ENCODE measurements around the gene ITGB3.

Gene ITGB3

GRCh38 chr17:47304186-47304585 lies 50.6 kb downstream of the ITGB3 start:
- no peak for TF ChIP-seq USF1 (IDR thresholded peaks at IDR 0.05)
- TF ChIP-seq EGR1 (IDR thresholded peaks at IDR 0.05) = no peak
- no peak for TF ChIP-seq CEBPB (IDR thresholded peaks at IDR 0.05)
- no peak for TF ChIP-seq REST (IDR thresholded peaks at IDR 0.05; ENCODE audit: low read depth)
- no peak for TF ChIP-seq CREB1 (IDR thresholded peaks at IDR 0.05; ENCODE audit: low read depth)
- TF ChIP-seq TAF1 (IDR thresholded peaks at IDR 0.05; ENCODE audit: low read depth) = no peak
- TF ChIP-seq ZBTB7A (IDR thresholded peaks at IDR 0.05; ENCODE audit: low read depth) = no peak
- TF ChIP-seq YY1 (IDR thresholded peaks at IDR 0.05; ENCODE audit: low read depth) = no peak
- TF ChIP-seq RAD21 (IDR thresholded peaks at IDR 0.05; ENCODE audit: low read depth) = no peak
- TF ChIP-seq TCF12 (IDR thresholded peaks at IDR 0.05; ENCODE audit: low read depth) = no peak
- no peak for TF ChIP-seq EP300 (IDR thresholded peaks at IDR 0.05; ENCODE audit: borderline replicate concordance)
- no peak for TF ChIP-seq TEAD4 (IDR thresholded peaks at IDR 0.05)

- TF ChIP-seq EP300 (IDR thresholded peaks at IDR 0.05; ENCODE audit: borderline replicate concordance) (peak; percentile 96), CREB1 (IDR thresholded peaks at IDR 0.05; ENCODE audit: low read depth) (0 out of 2 replicates have a peak, but pooled peaks have one; percentile 16), RAD21 (IDR thresholded peaks at IDR 0.05; ENCODE audit: low read depth) (peak; percentile 39), CEBPB (IDR thresholded peaks at IDR 0.05) (no peak; the same call in 1 of the 2 replicates), NFIC (IDR thresholded peaks at IDR 0.05) (peak; percentile 98), TCF12 (IDR thresholded peaks at IDR 0.05; ENCODE audit: low read depth) (peak; percentile 97), FOXM1 (IDR thresholded peaks at IDR 0.05; ENCODE audit: borderline replicate concordance, low read depth) (peak; percentile 94), MAX (IDR thresholded peaks at IDR 0.05) (0 out of 2 replicates have a peak, but pooled peaks have one; percentile 57), TAF1 (IDR thresholded peaks at IDR 0.05; ENCODE audit: low read depth) (no peak), TEAD4 (IDR thresholded peaks at IDR 0.05) (peak; percentile 100)
These were observed 51.8 kb downstream of the ITGB3 start for GRCh38 chr17:47305302-47305923.

- no peak for TF ChIP-seq USF1 (IDR thresholded peaks at IDR 0.05)
- TF ChIP-seq ZBTB7A (IDR thresholded peaks at IDR 0.05; ENCODE audit: low read depth) = no peak
- no peak for TF ChIP-seq EGR1 (IDR thresholded peaks at IDR 0.05)
- no peak for TF ChIP-seq MAX (IDR thresholded peaks at IDR 0.05)
- TF ChIP-seq CEBPB (IDR thresholded peaks at IDR 0.05) = no peak
- TF ChIP-seq CREB1 (IDR thresholded peaks at IDR 0.05; ENCODE audit: low read depth) = no peak
- no peak for TF ChIP-seq EP300 (IDR thresholded peaks at IDR 0.05; ENCODE audit: borderline replicate concordance)
- TF ChIP-seq TAF1 (IDR thresholded peaks at IDR 0.05; ENCODE audit: low read depth) = no peak
- no peak for TF ChIP-seq YY1 (IDR thresholded peaks at IDR 0.05; ENCODE audit: low read depth)
- no peak for TF ChIP-seq RAD21 (IDR thresholded peaks at IDR 0.05; ENCODE audit: low read depth)
- no peak for TF ChIP-seq FOXM1 (IDR thresholded peaks at IDR 0.05; ENCODE audit: borderline replicate concordance, low read depth)
- no peak for TF ChIP-seq REST (IDR thresholded peaks at IDR 0.05; ENCODE audit: low read depth)
These were observed 56.6 kb downstream of the ITGB3 start for GRCh38 chr17:47310186-47310733.

- no peak for TF ChIP-seq CREB1 (IDR thresholded peaks at IDR 0.05; ENCODE audit: low read depth)
- TF ChIP-seq ZBTB7A (IDR thresholded peaks at IDR 0.05; ENCODE audit: low read depth) = no peak
- no peak for TF ChIP-seq NFIC (IDR thresholded peaks at IDR 0.05)
- TF ChIP-seq TAF1 (IDR thresholded peaks at IDR 0.05; ENCODE audit: low read depth) = no peak
- no peak for TF ChIP-seq YY1 (IDR thresholded peaks at IDR 0.05; ENCODE audit: low read depth)
- TF ChIP-seq USF1 (IDR thresholded peaks at IDR 0.05) = no peak
These were observed 57.8 kb downstream of the ITGB3 start for GRCh38 chr17:47311420-47311819.
